Spleen (tissue), 11 donors: ENCODE results near the gene PACRG. TPM values are rescaled to one million over a fixed set of nuclear protein-coding genes. Genes with fewer than 3 reads are reported as not detected.

Experiments used
- DNase-seq: peaks from one replicate; pipeline ENCODE4 v3.0.0-alpha.2; 2020
- H3K27ac ChIP-seq, 8 donors: fragments of 200-600 bp; sonication (generic) in 7 of 8; 1 replicate in 4 of 8; 2 replicates in 4 of 8; pipeline versions ENCODE4 v1.5.0 to v1.8.0; 2016 to 2021; ENCODE audit warnings: inconsistent platforms in 4 of 8, mild to moderate bottlenecking in 4 of 8, moderate library complexity in 1 of 8
- H3K27me3 ChIP-seq, 7 donors: fragments of 200-600 bp; sonication (generic) in 6 of 7; replicated peaks in 1 of 7; 1 replicate in 4 of 7; 2 replicates in 3 of 7; pipeline versions ENCODE4 v1.5.0 to v1.8.0; 2016 to 2021; ENCODE audit warnings: inconsistent platforms in 3 of 7, mild to moderate bottlenecking in 1 of 7
- H3K36me3 ChIP-seq, 6 donors: fragments of 200-600 bp; sonication (generic) in 5 of 6; 1 replicate in 4 of 6; 2 replicates in 2 of 6; pipeline versions ENCODE4 v1.5.0 to v1.8.0; 2016 to 2021; ENCODE audit warnings: inconsistent platforms in 2 of 6
- H3K4me1 ChIP-seq, 6 donors: fragments of 200-600 bp; sonication (generic) in 5 of 6; 1 replicate in 3 of 6; 2 replicates in 3 of 6; pipeline versions ENCODE4 v1.5.0 to v1.8.0; 2016 to 2021; ENCODE audit warnings: inconsistent platforms in 3 of 6
- H3K4me3 ChIP-seq, 8 donors: fragments of 200-600 bp; sonication (generic) in 7 of 8; 1 replicate in 4 of 8; 2 replicates in 4 of 8; pipeline versions ENCODE4 v1.5.0 to v1.8.0; 2016 to 2021; ENCODE audit warnings: inconsistent platforms in 4 of 8, mild to moderate bottlenecking in 4 of 8, moderate library complexity in 2 of 8
- H3K9me3 ChIP-seq, 8 donors: fragments of 200-600 bp; sonication (generic) in 7 of 8; 1 replicate in 4 of 8; 2 replicates in 4 of 8; pipeline versions ENCODE4 v1.5.0 to v1.8.0; 2016 to 2021; ENCODE audit warnings: inconsistent platforms in 4 of 8
- CTCF ChIP-seq, 11 experiments: fragments of 200-600 bp in 7 of 11; fragments of 450-650 bp in 4 of 11; sonication (generic) in 4 of 11; IDR thresholded peaks in 8 of 11; conservative IDR thresholded peaks in 3 of 11; 1 replicate in 7 of 11; 2 replicates in 4 of 11; pipeline versions ENCODE4 v1.4.0 to v1.8.0; 2016 to 2021; ENCODE audit warnings: antibody characterized with exemption in 11 of 11, inconsistent platforms in 4 of 11, mild to moderate bottlenecking in 1 of 11
- POLR2A ChIP-seq, 3 donors: fragments of 450-650 bp; IDR thresholded peaks; one replicate each; pipeline ENCODE4 v1.5.1; 2017; ENCODE audit warnings: antibody characterized with exemption in 3 of 3, mild to moderate bottlenecking in 1 of 3
- POLR2AphosphoS5 ChIP-seq, 3 donors: sonication (generic); formaldehyde crosslinking; IDR thresholded peaks; one replicate each; pipeline ENCODE4 v1.5.1; 2017; ENCODE audit warnings: antibody characterized with exemption in 3 of 3
- WGBS, 5 donors: extraction: QIAGEN DNeasy Blood & Tissue Kit in 3 of 5; methylation state at CpG; one replicate each; pipeline versions ENCODE4 v1.1.5 to v1.1.7; 2013 to 2018; 5-methylcytosine and 5-hydroxymethylcytosine counted together
- intact Hi-C: fragments of 100-400 bp; cut with DNase I; formaldehyde crosslinking; loops from one replicate; pipeline ENCODE4 v1.15.0; 2023; ENCODE audit warnings: low total_unique reads
- polyA plus RNA-seq, 3 donors: library from polyadenylated mRNA; stranded (reverse); fragments of 200-250 nt; gene quantifications; one replicate each; pipeline ENCODE4 v1.2.1, GENCODE V29; 2013
- total RNA-seq, 7 donors: library from RNA; depleted of rRNA in 3 of 7; stranded (reverse); fragments of >200 nt in 3 of 7; fragmentation: NEBNext Ultra II Directional in 4 of 7; extraction: Animal tissue kit (Norgen Biotek cat#: 25700) in 4 of 7; gene quantifications; one replicate each; pipeline versions ENCODE4 v1.1.0 to v1.2.1, GENCODE V29; 2016 to 2021
- donor health status: healthy with polysubstance abuse.
- donor health status: DM: no; HTN: no; CAD: no; lungs with moderate emphysema.
- donor health status: DM: no; HTN: no; CAD: no.
- donor health status: Bipolar disorder and iron deficiency.
- donor health status: healthy.
- donor health status: DM: no; HTN: no; CAD: no.
- donor health status: DM: yes; HTN: yes; CAD: no.

The PACRG gene
- total and polyA plus RNA-seq, 10 donors = 0.32 to 2.0 (median 1.0) TPM; not detected in 5

- Histone ChIP-seq H3K27ac (no peak overlapping the region), H3K36me3 (no peaks in the 10 kb centered on the region), H3K4me3 (no peak overlapping the region), H3K4me1 (peaks cover 0 to 4% (median 0%) of the 10 kb centered on the region in 6 donors), H3K27me3 (no peaks in the 10 kb centered on the region), H3K9me3 (no peaks in the 10 kb centered on the region)
- 71 to 78% (median 75%) methylated on average over 9 of the region's 9 CpGs for WGBS, 5 donors
- no peak for TF ChIP-seq CTCF (IDR thresholded peaks at IDR 0.05 in 8 of 11, conservative IDR thresholded peaks at IDR 0.05 in 3 of 11)
- TF ChIP-seq POLR2AphosphoS5 (IDR thresholded peaks at IDR 0.05) = no peak
- no peak for TF ChIP-seq POLR2A (IDR thresholded peaks at IDR 0.05)
- intact Hi-C loops = no loop called here
- DNase-seq = no peak
Observed at GRCh38 chr6:162852840-162853577, 125.2 kb downstream of the PACRG start.

- Histone ChIP-seq H3K9me3 (no peaks in the 10 kb centered on the region), H3K36me3 (no peaks in the 10 kb centered on the region), H3K27me3 (no peaks in the 10 kb centered on the region), H3K4me3 (no peak overlapping the region), H3K4me1 (peaks cover 0 to 4% (median 0%) of the 10 kb centered on the region in 6 donors), H3K27ac (no peak overlapping the region)
- WGBS, 5 donors = 83 to 98% (median 91%) methylated on average over 1 of the region's 1 CpG
- no peak for DNase-seq
- TF ChIP-seq CTCF (IDR thresholded peaks at IDR 0.05 in 8 of 11, conservative IDR thresholded peaks at IDR 0.05 in 3 of 11) (no peak), POLR2AphosphoS5 (IDR thresholded peaks at IDR 0.05) (no peak)
- intact Hi-C loops = no loop called here
Observed at GRCh38 chr6:162854228-162854627, 126.5 kb downstream of the PACRG start.

GRCh38 chr6:162854734-162855191, 127.0 kb downstream of the PACRG start:
- H3K4me1 ChIP-seq = peaks cover 0 to 4% (median 0%) of the 10 kb centered on the region in 6 donors
- H3K27ac ChIP-seq = no peak overlapping the region
- TF ChIP-seq POLR2A (IDR thresholded peaks at IDR 0.05) (no peak), CTCF (IDR thresholded peaks at IDR 0.05 in 8 of 11, conservative IDR thresholded peaks at IDR 0.05 in 3 of 11) (no peak), POLR2AphosphoS5 (IDR thresholded peaks at IDR 0.05) (no peak)
- intact Hi-C loops = no loop called here
- H3K9me3 ChIP-seq = no peaks in the 10 kb centered on the region
- no peak for DNase-seq
- no peak overlapping the region for H3K4me3 ChIP-seq
- no peaks in the 10 kb centered on the region for H3K27me3 ChIP-seq
- 83 to 90% (median 88%) methylated on average over 20 of the region's 20 CpGs for WGBS, 5 donors
- H3K36me3 ChIP-seq = no peaks in the 10 kb centered on the region

- DNase-seq = no peak
- WGBS, 5 donors = 26 to 29% (median 26%) methylated on average over 7 of the region's 7 CpGs
- H3K36me3 ChIP-seq = no peaks in the 10 kb centered on the region
- intact Hi-C loops = no loop called here
- H3K4me1 ChIP-seq = peaks cover 0 to 4% (median 0%) of the 10 kb centered on the region in 6 donors
- H3K4me3 ChIP-seq = peak overlapping the region in 2 of 8 donors; percentile 21 to 40
- no peaks in the 10 kb centered on the region for H3K27me3 ChIP-seq
- no peaks in the 10 kb centered on the region for H3K9me3 ChIP-seq
- TF ChIP-seq POLR2AphosphoS5 (IDR thresholded peaks at IDR 0.05) = no peak
- TF ChIP-seq POLR2A (IDR thresholded peaks at IDR 0.05) = no peak
- TF ChIP-seq CTCF (IDR thresholded peaks at IDR 0.05 in 8 of 11, conservative IDR thresholded peaks at IDR 0.05 in 3 of 11) = peak in 5 of 11 experiments; percentile 4 to 38 (median 33)
- H3K27ac ChIP-seq = no peak overlapping the region
Observed at GRCh38 chr6:162856885-162857284, 129.1 kb downstream of the PACRG start.
